K562 (cell line): ENCODE data around the gene APC2. TPM values are rescaled to one million over a fixed set of nuclear protein-coding genes. Genes with fewer than 3 reads are reported as not detected.

Experiments used
- ASH1L ChIP-seq: fragments of 450-650 bp; IDR thresholded peaks from 2 replicates; pipeline ENCODE4 v1.6.1; 2018; ENCODE audit warnings: borderline replicate concordance, mild to moderate bottlenecking, low read depth; ENCODE audit not compliant: partially characterized antibody
- DNMT1 ChIP-seq: fragments of 450-650 bp; IDR thresholded peaks from 2 replicates; pipeline ENCODE4 v1.6.1; 2016; ENCODE audit warnings: antibody characterized with exemption, mild to moderate bottlenecking
- ESRRA ChIP-seq: fragments of 450-650 bp; IDR thresholded peaks from 2 replicates; pipeline ENCODE4 v1.6.1; 2014; ENCODE audit warnings: low read depth, mild to moderate bottlenecking, moderate library complexity, borderline replicate concordance
- HDAC3 ChIP-seq: fragments of 450-650 bp; IDR thresholded peaks from 2 replicates; pipeline ENCODE4 v1.6.1; 2018; ENCODE audit warnings: borderline replicate concordance, mild to moderate bottlenecking, moderate library complexity; ENCODE audit not compliant: partially characterized antibody
- HIVEP1 ChIP-seq: fragments of 250-450 bp; sonication (Bioruptor Pico); IDR thresholded peaks from 2 replicates; pipeline ENCODE4 v1.4.0; 2020; ENCODE audit warnings: mild to moderate bottlenecking
- KDM2B ChIP-seq: fragments of 250-450 bp; sonication (Bioruptor Pico); IDR thresholded peaks from 2 replicates; pipeline ENCODE4 v1.8.0; 2021; ENCODE audit warnings: mild to moderate bottlenecking, moderate library complexity
- KDM5B ChIP-seq: fragments of 200-600 bp; sonication (generic); IDR thresholded peaks from 2 replicates; pipeline ENCODE4 v1.6.1; 2012; ENCODE audit warnings: low read depth, mild to moderate bottlenecking, moderate library complexity, low read length, control low read depth, inconsistent platforms; ENCODE audit not compliant: insufficient replicate concordance
- LARP7 ChIP-seq: fragments of 450-650 bp; IDR thresholded peaks from 2 replicates; pipeline ENCODE4 v1.6.1; 2016
- MCM7 ChIP-seq, 2 experiments: fragments of 450-650 bp; IDR thresholded peaks; 2 replicates each; pipeline ENCODE4 v1.6.1; 2016 to 2018
- MYC ChIP-seq, 2 experiments: fragments of 250-450 bp in 1 of 2; sonication (Bioruptor Pico) in 1 of 2; IDR thresholded peaks; 2 replicates each; pipeline versions ENCODE4 v1.5.1 to v1.6.1; 2012 to 2021; ENCODE audit warnings: low read depth in 2 of 2, borderline replicate concordance in 1 of 2, improper control_type of control experiment in 1 of 2, low read length in 1 of 2, mild to moderate bottlenecking in 1 of 2, moderate library complexity in 1 of 2
- NFIC ChIP-seq: fragments of 450-650 bp; IDR thresholded peaks from 2 replicates; pipeline ENCODE4 v1.6.1; 2017; ENCODE audit warnings: mild to moderate bottlenecking, inconsistent platforms
- OTX1 ChIP-seq: fragments of 450-650 bp; formaldehyde crosslinking; IDR thresholded peaks from 2 replicates; pipeline ENCODE4 v1.4.0; 2022; ENCODE audit warnings: mild to moderate bottlenecking
- SMAD2 ChIP-seq: fragments of 150-350 bp; IDR thresholded peaks from 2 replicates; pipeline ENCODE4 v1.6.1; 2014; ENCODE audit warnings: low read depth, mild to moderate bottlenecking, low read length
- SMAD3 ChIP-seq: fragments of 450-650 bp; formaldehyde crosslinking; conservative IDR thresholded peaks from 2 replicates; pipeline ENCODE4 v1.4.0; 2020; ENCODE audit warnings: mild to moderate bottlenecking
- SMARCA4 ChIP-seq: fragments of 450-650 bp; IDR thresholded peaks from 2 replicates; pipeline ENCODE4 v1.6.1; 2016
- SRF ChIP-seq, 2 experiments: fragments of 250-450, 450-650 bp in 1 of 2; sonication (Bioruptor Pico) in 1 of 2; sonication (generic) in 1 of 2; formaldehyde crosslinking; IDR thresholded peaks; 2 replicates each; pipeline versions ENCODE4 v1.5.0 to v1.5.1; 2020 to 2022; ENCODE audit warnings: mild to moderate bottlenecking in 1 of 2, missing genetic modification reagents in 1 of 2
- TARDBP ChIP-seq: fragments of 450-650 bp; IDR thresholded peaks from 2 replicates; pipeline ENCODE4 v1.6.1; 2016
- TGIF2 ChIP-seq: sonication (generic); formaldehyde crosslinking; IDR thresholded peaks from 2 replicates; pipeline ENCODE4 v1.8.1; 2022; ENCODE audit warnings: mild to moderate bottlenecking, missing genetic modification reagents, moderate library complexity
- ZBED1 ChIP-seq: IDR thresholded peaks from 2 replicates; pipeline ENCODE4 v1.6.1; 2014
- ZNF644 ChIP-seq: fragments of 200-800 bp; sonication (Bioruptor generic); IDR thresholded peaks from 2 replicates; pipeline ENCODE4 v1.6.1; 2016; ENCODE audit warnings: low read depth, missing genetic modification characterization, missing compliant biosample characterization
- polyA plus RNA-seq, 8 experiments: library from polyadenylated mRNA; depleted of rRNA in 4 of 8; stranded (reverse) in 5 of 8; unstranded in 3 of 8; fragments of >200 nt; fragmentation: Nextera tagmentation in 2 of 8; fragmentation: Illumina TruSeq in 1 of 8; extraction: Ambion mirVana in 2 of 8; extraction: Trizol in 1 of 8; gene quantifications; 2 replicates each; pipeline versions ENCODE4 v1.2.1 to v1.2.3, GENCODE V29; 2011 to 2014; ENCODE audit warnings: inconsistent platforms in 1 of 8, missing spikeins in 1 of 8
- total RNA-seq, 7 experiments: library from RNA; depleted of rRNA in 6 of 7; stranded (reverse); fragments of >200 nt in 6 of 7; fragmentation: Illumina TruSeq in 2 of 7; extraction: Trizol in 2 of 7; gene quantifications; 2 replicates each; pipeline versions ENCODE4 v1.2.1 to v1.2.3, GENCODE V29; 2011 to 2021; ENCODE audit warnings: low replicate concordance in 1 of 7
- TF ChIP-seq, protein P1 (sequence below): fragments of 200-400 bp; formaldehyde crosslinking; IDR thresholded peaks from 2 replicates; pipeline ENCODE4 v1.6.1; 2017; ENCODE audit warnings: mild to moderate bottlenecking, low read depth, low read length, moderate library complexity
- TF ChIP-seq, protein P2 (sequence below), 2 experiments: fragments of 200-800 bp in 1 of 2; sonication (Bioruptor generic) in 1 of 2; sonication (generic) in 1 of 2; formaldehyde crosslinking in 1 of 2; IDR thresholded peaks in 1 of 2; conservative IDR thresholded peaks in 1 of 2; 2 replicates each; pipeline versions ENCODE4 v1.5.0 to v1.6.1; 2016 to 2020; ENCODE audit warnings: missing compliant biosample characterization in 1 of 2, missing genetic modification characterization in 1 of 2, missing genetic modification reagents in 1 of 2
- TF ChIP-seq, protein P3 (sequence below): fragments of 450-650 bp; IDR thresholded peaks from 2 replicates; pipeline ENCODE4 v1.6.1; 2014; ENCODE audit warnings: low read depth, mild to moderate bottlenecking, moderate library complexity, borderline replicate concordance

The APC2 gene
- total and polyA plus RNA-seq, 9 of the 15 experiments (the other 6 are each of a cell fraction or from before 2014, with no cell fraction given): 0.01 to 0.40 (median 0.05) TPM; not detected in 3

DNA sequence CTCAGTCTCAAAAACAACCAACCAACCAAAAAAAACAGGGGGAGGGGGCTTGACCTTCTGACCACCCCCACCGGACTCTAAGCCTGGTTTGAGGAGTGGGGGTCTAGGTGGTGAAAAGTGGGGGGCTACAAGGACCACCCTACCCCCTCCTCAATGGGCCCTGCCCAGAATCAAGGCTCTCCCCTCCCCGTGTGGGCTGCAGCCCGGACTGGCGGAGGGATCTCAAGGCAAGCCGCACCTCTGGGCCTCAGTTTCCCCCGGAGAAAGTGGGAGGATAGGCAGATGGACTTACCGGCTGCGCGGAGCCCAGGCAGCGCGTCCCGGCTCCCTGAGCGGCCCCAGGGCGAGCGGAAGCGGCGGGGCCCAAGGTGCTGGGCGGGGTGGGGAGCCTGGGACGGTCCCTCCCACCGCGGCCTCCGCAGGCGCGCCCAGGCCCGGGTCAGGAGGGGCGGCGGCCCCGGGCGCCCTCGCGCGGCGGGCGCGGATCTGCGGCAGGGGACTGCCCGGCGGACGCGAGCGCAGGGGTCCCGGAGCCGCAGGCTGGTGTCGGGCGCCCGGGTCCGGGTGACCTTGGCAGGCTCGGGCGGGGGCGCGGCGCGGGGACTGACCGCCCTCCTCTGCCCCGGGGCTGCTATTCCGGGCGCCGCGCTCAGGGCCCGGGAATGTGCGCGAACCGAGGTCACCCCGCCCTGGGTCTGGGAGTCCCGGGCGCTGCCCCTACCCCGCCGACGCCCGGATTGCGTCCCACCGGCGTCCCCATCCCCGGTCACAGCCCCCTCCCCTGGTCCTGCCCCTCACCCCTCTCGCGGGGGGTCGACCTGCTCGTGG, 63.0 kb downstream of the APC2 start, which contains the start of gene ADAMTSL5 (continued):
- TF ChIP-seq TGIF2 (no peak), DNMT1 (no peak), NFIC (0 out of 2 replicates have a peak, but pooled peaks have one; percentile 16), SMARCA4 (0 out of 2 replicates have a peak, but pooled peaks have one; percentile 38), MCM7 (IDR thresholded peaks at IDR 0.05) (no peak), SRF (CRISPR knock-in tag; IDR thresholded peaks at IDR 0.05) (no peak), LARP7 (no peak), OTX1 (CRISPR knock-in tag) (no peak), ZNF644 (no peak), ASH1L (no peak), SMAD3 (no peak), MYC (IDR thresholded peaks at IDR 0.05; ENCODE audit: low read depth, low read length) (0 out of 2 replicates have a peak, but pooled peaks have one; percentile 35), MYC (CRISPR knock-in tag; IDR thresholded peaks at IDR 0.05; ENCODE audit: borderline replicate concordance, low read depth) (no peak), ESRRA (no peak; the same call in 1 of the 2 replicates), ZBED1 (no peak), HDAC3 (no peak), KDM5B (peak; percentile 83), SMAD2 (no peak), HIVEP1 (CRISPR knock-in tag) (no peak), KDM2B (CRISPR knock-in tag) (0 out of 2 replicates have a peak, but pooled peaks have one; percentile 58), TARDBP (no peak)
- TF ChIP-seq, protein P1, sequence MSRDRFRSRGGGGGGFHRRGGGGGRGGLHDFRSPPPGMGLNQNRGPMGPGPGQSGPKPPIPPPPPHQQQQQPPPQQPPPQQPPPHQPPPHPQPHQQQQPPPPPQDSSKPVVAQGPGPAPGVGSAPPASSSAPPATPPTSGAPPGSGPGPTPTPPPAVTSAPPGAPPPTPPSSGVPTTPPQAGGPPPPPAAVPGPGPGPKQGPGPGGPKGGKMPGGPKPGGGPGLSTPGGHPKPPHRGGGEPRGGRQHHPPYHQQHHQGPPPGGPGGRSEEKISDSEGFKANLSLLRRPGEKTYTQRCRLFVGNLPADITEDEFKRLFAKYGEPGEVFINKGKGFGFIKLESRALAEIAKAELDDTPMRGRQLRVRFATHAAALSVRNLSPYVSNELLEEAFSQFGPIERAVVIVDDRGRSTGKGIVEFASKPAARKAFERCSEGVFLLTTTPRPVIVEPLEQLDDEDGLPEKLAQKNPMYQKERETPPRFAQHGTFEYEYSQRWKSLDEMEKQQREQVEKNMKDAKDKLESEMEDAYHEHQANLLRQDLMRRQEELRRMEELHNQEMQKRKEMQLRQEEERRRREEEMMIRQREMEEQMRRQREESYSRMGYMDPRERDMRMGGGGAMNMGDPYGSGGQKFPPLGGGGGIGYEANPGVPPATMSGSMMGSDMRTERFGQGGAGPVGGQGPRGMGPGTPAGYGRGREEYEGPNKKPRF: no peak
- TF ChIP-seq, protein P2, sequence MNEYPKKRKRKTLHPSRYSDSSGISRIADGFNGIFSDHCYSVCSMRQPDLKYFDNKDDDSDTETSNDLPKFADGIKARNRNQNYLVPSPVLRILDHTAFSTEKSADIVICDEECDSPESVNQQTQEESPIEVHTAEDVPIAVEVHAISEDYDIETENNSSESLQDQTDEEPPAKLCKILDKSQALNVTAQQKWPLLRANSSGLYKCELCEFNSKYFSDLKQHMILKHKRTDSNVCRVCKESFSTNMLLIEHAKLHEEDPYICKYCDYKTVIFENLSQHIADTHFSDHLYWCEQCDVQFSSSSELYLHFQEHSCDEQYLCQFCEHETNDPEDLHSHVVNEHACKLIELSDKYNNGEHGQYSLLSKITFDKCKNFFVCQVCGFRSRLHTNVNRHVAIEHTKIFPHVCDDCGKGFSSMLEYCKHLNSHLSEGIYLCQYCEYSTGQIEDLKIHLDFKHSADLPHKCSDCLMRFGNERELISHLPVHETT (CRISPR knock-in tag; conservative IDR thresholded peaks at IDR 0.05 in 1 of 2, IDR thresholded peaks at IDR 0.05 in 1 of 2): peak in 1 of 2 experiments; percentile 56; a peak in 1 of 4 replicates
- TF ChIP-seq, protein P3, sequence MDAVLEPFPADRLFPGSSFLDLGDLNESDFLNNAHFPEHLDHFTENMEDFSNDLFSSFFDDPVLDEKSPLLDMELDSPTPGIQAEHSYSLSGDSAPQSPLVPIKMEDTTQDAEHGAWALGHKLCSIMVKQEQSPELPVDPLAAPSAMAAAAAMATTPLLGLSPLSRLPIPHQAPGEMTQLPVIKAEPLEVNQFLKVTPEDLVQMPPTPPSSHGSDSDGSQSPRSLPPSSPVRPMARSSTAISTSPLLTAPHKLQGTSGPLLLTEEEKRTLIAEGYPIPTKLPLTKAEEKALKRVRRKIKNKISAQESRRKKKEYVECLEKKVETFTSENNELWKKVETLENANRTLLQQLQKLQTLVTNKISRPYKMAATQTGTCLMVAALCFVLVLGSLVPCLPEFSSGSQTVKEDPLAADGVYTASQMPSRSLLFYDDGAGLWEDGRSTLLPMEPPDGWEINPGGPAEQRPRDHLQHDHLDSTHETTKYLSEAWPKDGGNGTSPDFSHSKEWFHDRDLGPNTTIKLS: no peak
